Measurements from ENCODE around the gene GMFB. TPM values are rescaled to one million over a fixed set of nuclear protein-coding genes. Genes with fewer than 3 reads are reported as not detected.

Gene GMFB
- total RNA-seq (ENCODE audit: unreplicated experiment): 67.1 TPM
- long read RNA-seq, full-length matches to known transcripts: 8 of 11 reads
- long read RNA-seq, partial matches to known transcripts: 0 of 11 reads
- long read RNA-seq, other reads (novel, unspliced or antisense): 3 of 11 reads

GRCh38 chr14:54488646-54489317 lies at the start of gene GMFB:
TSS of gene GMFB (minus strand) at chr14:54488980. CDS start at chr14:54488927, 53 bp downstream.
- peaks cover 5% of the 10 kb centered on the region for H3K27me3 Mint-ChIP-seq (ENCODE audit: unreplicated experiment)
- peak within 1 kb of the TSS; percentile 90 for H3K4me3 Mint-ChIP-seq (ENCODE audit: unreplicated experiment)
- peaks cover 26% of the 10 kb centered on the region for H3K4me1 Mint-ChIP-seq (ENCODE audit: low read depth, unreplicated experiment)
- H3K36me3 Mint-ChIP-seq (ENCODE audit: unreplicated experiment): no peaks in the 10 kb centered on the region
- peak; percentile 92 for DNase-seq
- H3K9me3 Mint-ChIP-seq (ENCODE audit: unreplicated experiment): peaks cover 7% of the 10 kb centered on the region
- TF ChIP-seq CTCF (IDR thresholded peaks at IDR 0.05; ENCODE audit: partially characterized antibody, unreplicated experiment): no peak
- H3K27ac Mint-ChIP-seq (ENCODE audit: unreplicated experiment): peak within 1 kb of the TSS; percentile 91

GRCh38 chr14:54538055-54538454 lies 49.3 kb upstream of the GMFB start:
- no peak overlapping the region for H3K4me3 Mint-ChIP-seq (ENCODE audit: unreplicated experiment)
- no peaks in the 10 kb centered on the region for H3K36me3 Mint-ChIP-seq (ENCODE audit: unreplicated experiment)
- H3K27me3 Mint-ChIP-seq (ENCODE audit: unreplicated experiment): peaks cover 2% of the 10 kb centered on the region
- DNase-seq: no peak
- H3K27ac Mint-ChIP-seq (ENCODE audit: unreplicated experiment): no peak overlapping the region
- no peaks in the 10 kb centered on the region for H3K4me1 Mint-ChIP-seq (ENCODE audit: low read depth, unreplicated experiment)
- TF ChIP-seq CTCF (IDR thresholded peaks at IDR 0.05; ENCODE audit: partially characterized antibody, unreplicated experiment): no peak
- no peaks in the 10 kb centered on the region for H3K9me3 Mint-ChIP-seq (ENCODE audit: unreplicated experiment)

GRCh38 chr14:54537651-54538050 lies 48.9 kb upstream of the GMFB start:
- no peak for TF ChIP-seq CTCF (IDR thresholded peaks at IDR 0.05; ENCODE audit: partially characterized antibody, unreplicated experiment)
- DNase-seq: no peak
- H3K27ac Mint-ChIP-seq (ENCODE audit: unreplicated experiment): no peak overlapping the region
- no peaks in the 10 kb centered on the region for H3K4me1 Mint-ChIP-seq (ENCODE audit: low read depth, unreplicated experiment)
- H3K9me3 Mint-ChIP-seq (ENCODE audit: unreplicated experiment): no peaks in the 10 kb centered on the region
- no peaks in the 10 kb centered on the region for H3K36me3 Mint-ChIP-seq (ENCODE audit: unreplicated experiment)
- no peak overlapping the region for H3K4me3 Mint-ChIP-seq (ENCODE audit: unreplicated experiment)
- peaks cover 2% of the 10 kb centered on the region for H3K27me3 Mint-ChIP-seq (ENCODE audit: unreplicated experiment)

- TF ChIP-seq CTCF (IDR thresholded peaks at IDR 0.05; ENCODE audit: partially characterized antibody, unreplicated experiment): no peak
- Mint-ChIP-seq H3K27ac (ENCODE audit: unreplicated experiment) (no peak overlapping the region), H3K4me3 (ENCODE audit: unreplicated experiment) (no peak overlapping the region), H3K4me1 (ENCODE audit: low read depth, unreplicated experiment) (no peaks in the 10 kb centered on the region), H3K36me3 (ENCODE audit: unreplicated experiment) (no peaks in the 10 kb centered on the region), H3K9me3 (ENCODE audit: unreplicated experiment) (no peaks in the 10 kb centered on the region), H3K27me3 (ENCODE audit: unreplicated experiment) (no peaks in the 10 kb centered on the region)
- no peak for DNase-seq
Observed at GRCh38 chr14:54535646-54536045, 46.9 kb upstream of the GMFB start.

GRCh38 chr14:54535126-54535525 lies 46.3 kb upstream of the GMFB start:
- no peaks in the 10 kb centered on the region for H3K9me3 Mint-ChIP-seq (ENCODE audit: unreplicated experiment)
- H3K4me1 Mint-ChIP-seq (ENCODE audit: low read depth, unreplicated experiment): no peaks in the 10 kb centered on the region
- H3K4me3 Mint-ChIP-seq (ENCODE audit: unreplicated experiment): no peak overlapping the region
- H3K27me3 Mint-ChIP-seq (ENCODE audit: unreplicated experiment): no peaks in the 10 kb centered on the region
- DNase-seq: no peak
- no peak overlapping the region for H3K27ac Mint-ChIP-seq (ENCODE audit: unreplicated experiment)
- no peak for TF ChIP-seq CTCF (IDR thresholded peaks at IDR 0.05; ENCODE audit: partially characterized antibody, unreplicated experiment)
- no peaks in the 10 kb centered on the region for H3K36me3 Mint-ChIP-seq (ENCODE audit: unreplicated experiment)
